IMR-90 (cell line): ENCODE results near the gene NT5C1B. TPM values are rescaled to one million over a fixed set of nuclear protein-coding genes. Genes with fewer than 3 reads are reported as not detected.

ENCODE experiments used
- ATAC-seq: fragments of 200-7000 bp; cut with Tn5 transposase; 2 replicates; pipeline ENCODE4 v1.9.1; 2020; ENCODE audit warnings: low read depth, mild to moderate bottlenecking, moderate library complexity
- BruUV-seq: library from RNA; stranded (reverse); fragments of 400-500 nt; replicated peaks from 2 replicates; lab custom pipeline; 2021; lab: Mats Ljungman, UMichigan
- CTCF ChIA-PET: fragments of 300-600 bp; formaldehyde crosslinking; extraction: SDS; loops from one replicate; lab custom pipeline; 2021; ENCODE audit warnings: antibody characterized with exemption; lab: Yijun Ruan, JAX
- POLR2A ChIA-PET: fragments of 300-600 bp; sonication (Branson Sonifier 250); formaldehyde crosslinking; loops from one replicate; lab custom pipeline; 2022; ENCODE audit warnings: antibody characterized with exemption; ENCODE audit not compliant: unreplicated experiment; lab: Charles Lee
- DNase-seq: peaks from one replicate; pipeline ENCODE4 v3.0.0; 2013
- H2AFZ ChIP-seq: replicated peaks from 2 replicates; pipeline ENCODE3; 2013; ENCODE audit warnings: low read length, mild to moderate bottlenecking; ENCODE audit not compliant: poor library complexity
- H2AK5ac ChIP-seq: 2 replicates; pipeline ENCODE4 v1.6.1; 2013; ENCODE audit warnings: low read depth, low read length, inconsistent platforms
- H2AK9ac ChIP-seq: replicated peaks from 2 replicates; pipeline ENCODE3; 2013; ENCODE audit warnings: mild to moderate bottlenecking, low read depth, low read length, moderate library complexity; ENCODE audit not compliant: poor library complexity
- H2BK120ac ChIP-seq: 2 replicates; pipeline ENCODE4 v1.6.1; 2013; ENCODE audit warnings: low read depth, low read length, inconsistent platforms
- H2BK15ac ChIP-seq: 3 replicates; pipeline ENCODE4 v1.6.1; 2013; ENCODE audit warnings: low read depth, low read length, inconsistent platforms
- H2BK20ac ChIP-seq: 2 replicates; pipeline ENCODE4 v1.6.1; 2013; ENCODE audit warnings: low read depth, mild to moderate bottlenecking, inconsistent platforms, low read length, moderate library complexity
- H2BK5ac ChIP-seq: 2 replicates; pipeline ENCODE4 v1.6.1; 2013; ENCODE audit warnings: mild to moderate bottlenecking, low read depth, low read length, inconsistent platforms; ENCODE audit not compliant: poor library complexity, severe bottlenecking
- H3K14ac ChIP-seq: replicated peaks from 2 replicates; pipeline ENCODE4 v1.6.1; 2013; ENCODE audit warnings: low read depth, low read length, inconsistent platforms
- H3K18ac ChIP-seq: 2 replicates; pipeline ENCODE4 v1.6.1; 2013; ENCODE audit warnings: low read depth, low read length, control low read depth
- H3K23ac ChIP-seq: 2 replicates; pipeline ENCODE4 v1.6.1; 2013; ENCODE audit warnings: low read depth, low read length, inconsistent platforms
- H3K27ac ChIP-seq: 2 replicates; pipeline ENCODE4 v1.5.1; 2013; ENCODE audit warnings: mild to moderate bottlenecking, control low read depth, low read length; ENCODE audit not compliant: insufficient read depth
- H3K27me3 ChIP-seq: 2 replicates; pipeline ENCODE4 v1.6.1; 2013; ENCODE audit warnings: low read length; ENCODE audit not compliant: control insufficient read depth, insufficient read depth
- H3K36me3 ChIP-seq: 2 replicates; pipeline ENCODE4 v1.6.1; 2013; ENCODE audit warnings: low read length, mixed read lengths; ENCODE audit not compliant: control insufficient read depth, insufficient read depth
- H3K4ac ChIP-seq: 2 replicates; pipeline ENCODE4 v1.6.1; 2013; ENCODE audit warnings: low read depth, low read length, inconsistent platforms
- H3K4me1 ChIP-seq: 2 replicates; pipeline ENCODE4 v1.6.1; 2013; ENCODE audit warnings: low read length, mixed read lengths; ENCODE audit not compliant: control insufficient read depth, insufficient read depth
- H3K4me2 ChIP-seq: 2 replicates; pipeline ENCODE4 v1.6.1; 2013; ENCODE audit warnings: low read depth, mild to moderate bottlenecking, control low read depth, low read length, moderate library complexity
- H3K4me3 ChIP-seq: 2 replicates; pipeline ENCODE4 v1.5.1; 2013; ENCODE audit warnings: low read depth, mild to moderate bottlenecking, control low read depth, low read length, moderate library complexity; ENCODE audit not compliant: insufficient read depth
- H3K56ac ChIP-seq: 2 replicates; pipeline ENCODE4 v1.6.1; 2013; ENCODE audit warnings: low read length, inconsistent platforms; ENCODE audit not compliant: insufficient read depth; ENCODE audit errors: extremely low read depth
- H3K79me1 ChIP-seq, 2 experiments: 2 replicates each; pipeline ENCODE4 v1.6.1; 2013; ENCODE audit warnings: low read length in 2 of 2, inconsistent platforms in 1 of 2, low read depth in 1 of 2
- H3K9ac ChIP-seq: 2 replicates; pipeline ENCODE4 v1.6.1; 2013; ENCODE audit warnings: low read depth, low read length, control low read depth
- H3K9me1 ChIP-seq: 2 replicates; pipeline ENCODE4 v1.6.1; 2013; ENCODE audit warnings: low read length, inconsistent platforms; ENCODE audit not compliant: insufficient read depth
- H3K9me3 ChIP-seq: 2 replicates; pipeline ENCODE4 v1.6.1; 2013; ENCODE audit warnings: low read length; ENCODE audit not compliant: control insufficient read depth, insufficient read depth
- H4K20me1 ChIP-seq: 2 replicates; pipeline ENCODE4 v1.6.1; 2013; ENCODE audit warnings: low read length, inconsistent platforms; ENCODE audit not compliant: insufficient read depth
- H4K5ac ChIP-seq: 2 replicates; pipeline ENCODE4 v1.6.1; 2013; ENCODE audit warnings: mild to moderate bottlenecking, low read depth, low read length, control low read depth
- H4K8ac ChIP-seq, 2 experiments: 2 replicates each; pipeline ENCODE4 v1.6.1; 2013; ENCODE audit warnings: low read depth in 2 of 2, low read length in 2 of 2, control low read depth in 1 of 2, inconsistent platforms in 1 of 2
- H4K91ac ChIP-seq: 2 replicates; pipeline ENCODE4 v1.6.1; 2013; ENCODE audit warnings: low read depth, low read length, inconsistent platforms; ENCODE audit not compliant: insufficient read depth
- CHD1 ChIP-seq: IDR thresholded peaks from 2 replicates; pipeline ENCODE4 v1.6.1; 2012; ENCODE audit warnings: low read depth, low read length, improper control_type of control experiment
- NFE2L2 ChIP-seq: fragments of 150-350 bp; IDR thresholded peaks from 2 replicates; pipeline ENCODE4 v1.6.1; 2016; ENCODE audit warnings: low read depth, mild to moderate bottlenecking, low read length
- POLR2A ChIP-seq: IDR thresholded peaks from 2 replicates; pipeline ENCODE4 v1.6.1; 2012; ENCODE audit warnings: mild to moderate bottlenecking, low read depth, low read length
- RCOR1 ChIP-seq: IDR thresholded peaks from 2 replicates; pipeline ENCODE4 v1.6.1; 2012; ENCODE audit warnings: mild to moderate bottlenecking, low read length, improper control_type of control experiment; ENCODE audit not compliant: insufficient replicate concordance
- SMC3 ChIP-seq: fragments of 150-350 bp; IDR thresholded peaks from 2 replicates; pipeline ENCODE4 v1.6.1; 2016; ENCODE audit warnings: low read depth, mild to moderate bottlenecking, antibody characterized with exemption, low read length, moderate library complexity
- WGBS, 2 experiments: methylation state at CpG; one replicate each; pipeline versions ENCODE4 v1.1.5 to v1.1.7; 2013; ENCODE audit warnings: missing lambda C conversion rate in 2 of 2; ENCODE audit not compliant: insufficient read length in 1 of 2; ENCODE audit errors: extremely low coverage in 2 of 2; 5-methylcytosine and 5-hydroxymethylcytosine counted together
- dilution Hi-C: fragments of 300-500 bp; cut with HindIII; formaldehyde crosslinking; loops from one replicate; pipeline ENCODE4 v1.14.3; 2018; ENCODE audit warnings: low sequenced_read_pairs; ENCODE audit not compliant: unreplicated experiment
- in situ Hi-C: fragments of 300-500 bp; cut with MboI; formaldehyde crosslinking; loops from 3 replicates; pipeline ENCODE4 v1.14.3; 2019; ENCODE audit warnings: low sequenced_read_pairs, inconsistent platforms, mixed read lengths
- intact Hi-C: fragments of 100-400 bp; cut with micrococcal nuclease; formaldehyde crosslinking; loops from 2 replicates; pipeline ENCODE4 v1.10.0; 2022
- polyA plus RNA-seq, 3 experiments: library from polyadenylated mRNA; depleted of rRNA; stranded (reverse); fragments of >200 nt; gene quantifications; 2 replicates each; pipeline ENCODE4 v1.2.3, GENCODE V29; 2012; ENCODE audit warnings: low replicate concordance in 1 of 3
- total RNA-seq: library from RNA; depleted of rRNA; stranded (reverse); fragments of >200 nt; gene quantifications from 2 replicates; pipeline ENCODE4 v1.2.3, GENCODE V29; 2012
- TF ChIP-seq, protein P1 (sequence below): conservative IDR thresholded peaks from 2 replicates; pipeline ENCODE4 v1.5.1; 2012; ENCODE audit warnings: mild to moderate bottlenecking, low read depth, low read length, improper control_type of control experiment

The NT5C1B gene
- total and polyA plus RNA-seq, 2 of the 4 experiments (the other 2 are of a cell fraction) = not detected

DNA sequence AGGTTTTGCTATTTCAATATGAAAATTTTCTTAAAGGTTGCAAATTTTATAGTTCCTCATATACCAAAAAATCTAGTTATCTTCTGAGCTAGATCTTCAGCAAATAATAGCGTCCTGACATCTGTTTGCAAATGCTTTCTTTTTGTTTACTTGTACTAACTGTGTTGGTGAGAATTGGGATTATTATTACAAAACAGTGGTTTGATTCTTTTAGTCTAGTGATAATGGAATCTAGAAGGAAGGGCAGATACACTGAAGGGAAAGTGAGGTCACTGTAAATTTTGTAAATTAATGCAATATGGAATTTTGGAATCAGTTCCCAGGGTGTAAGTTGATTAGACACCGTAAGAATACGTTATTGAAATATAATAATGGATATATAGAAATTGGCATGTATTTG lies 36.2 kb upstream of the NT5C1B start:
- H3K36me3 ChIP-seq = no peaks in the 10 kb centered on the region
- H3K23ac ChIP-seq = no peak overlapping the region
- no peak overlapping the region for H2BK15ac ChIP-seq
- H4K20me1 ChIP-seq = no peaks in the 10 kb centered on the region
- no peak overlapping the region for H3K4me3 ChIP-seq
- in situ Hi-C loops (no loop called here), intact Hi-C loops (no loop called here), dilution Hi-C loops (no loop called here)
- no peaks in the 10 kb centered on the region for H3K9me3 ChIP-seq
- TF ChIP-seq NFE2L2 (no peak), CHD1 (no peak), SMC3 (no peak), POLR2A (no peak), RCOR1 (no peak)
- TF ChIP-seq, protein P1, sequence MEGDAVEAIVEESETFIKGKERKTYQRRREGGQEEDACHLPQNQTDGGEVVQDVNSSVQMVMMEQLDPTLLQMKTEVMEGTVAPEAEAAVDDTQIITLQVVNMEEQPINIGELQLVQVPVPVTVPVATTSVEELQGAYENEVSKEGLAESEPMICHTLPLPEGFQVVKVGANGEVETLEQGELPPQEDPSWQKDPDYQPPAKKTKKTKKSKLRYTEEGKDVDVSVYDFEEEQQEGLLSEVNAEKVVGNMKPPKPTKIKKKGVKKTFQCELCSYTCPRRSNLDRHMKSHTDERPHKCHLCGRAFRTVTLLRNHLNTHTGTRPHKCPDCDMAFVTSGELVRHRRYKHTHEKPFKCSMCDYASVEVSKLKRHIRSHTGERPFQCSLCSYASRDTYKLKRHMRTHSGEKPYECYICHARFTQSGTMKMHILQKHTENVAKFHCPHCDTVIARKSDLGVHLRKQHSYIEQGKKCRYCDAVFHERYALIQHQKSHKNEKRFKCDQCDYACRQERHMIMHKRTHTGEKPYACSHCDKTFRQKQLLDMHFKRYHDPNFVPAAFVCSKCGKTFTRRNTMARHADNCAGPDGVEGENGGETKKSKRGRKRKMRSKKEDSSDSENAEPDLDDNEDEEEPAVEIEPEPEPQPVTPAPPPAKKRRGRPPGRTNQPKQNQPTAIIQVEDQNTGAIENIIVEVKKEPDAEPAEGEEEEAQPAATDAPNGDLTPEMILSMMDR = no peak
- 0 out of 2 replicates have a peak, but pooled peaks cover 5% of the 10 kb centered on the region for H3K9me1 ChIP-seq
- no peak overlapping the region for H2BK120ac ChIP-seq
- H3K56ac ChIP-seq = no peak overlapping the region
- H2BK20ac ChIP-seq = no peak overlapping the region
- BruUV-seq = no TSS peak
- H4K5ac ChIP-seq = no peak overlapping the region
- H3K79me1 ChIP-seq = no peaks in the 10 kb centered on the region
- no peak overlapping the region for H2AFZ ChIP-seq
- no peak overlapping the region for H4K91ac ChIP-seq
- no peak overlapping the region for H3K4ac ChIP-seq
- H3K27ac ChIP-seq = no peak overlapping the region
- H3K4me2 ChIP-seq = no peak overlapping the region
- H3K4me1 ChIP-seq = peaks cover 2% of the 10 kb centered on the region; the same call in 1 of the 2 replicates
- ChIA-PET CTCF (no interaction called here), POLR2A (no interaction called here)
- no peak overlapping the region for H3K14ac ChIP-seq
- no CpG with 5 or more reads among the region's 3 CpGs for WGBS, 2 experiments
- no peak overlapping the region for H2AK5ac ChIP-seq
- no peak for DNase-seq
- no peak overlapping the region for H3K18ac ChIP-seq
- H3K9ac ChIP-seq = no peak overlapping the region
- no peak overlapping the region for H2AK9ac ChIP-seq
- no peak overlapping the region for H2BK5ac ChIP-seq
- H3K27me3 ChIP-seq = no peaks in the 10 kb centered on the region
- no peak overlapping the region for H4K8ac ChIP-seq
- ATAC-seq = no peak
